Measurements from ENCODE around the gene EIF4B. TPM values are rescaled to one million over a fixed set of nuclear protein-coding genes. Genes with fewer than 3 reads are reported as not detected.
A peak's percentile ranks its signal among the peaks of the same experiment; 100 is the strongest.

The EIF4B gene
- total RNA-seq, 4 donors from 2014 or later = 667 to 821 (median 740) TPM

- no peaks in the 10 kb centered on the region for H3K27me3 ChIP-seq
- peak in 1 of 2 donors; percentile 74 for DNase-seq
- ATAC-seq = peak; percentile 44 to 49
- peaks cover 12 to 20% of the 10 kb centered on the region in 2 donors for H3K4me1 ChIP-seq
- intact Hi-C loops (cut with DNase I; ENCODE audit: low total_unique reads) (no loop called here), in situ Hi-C loops (cut with MboI; ENCODE audit: low sequenced_read_pairs in 4 of 4) (loop anchor here in 1 of 4 donors (25.0 kb wide), 1 partner anchor 115 kb away; the partner anchor contains the start of genes CSAD and ZNF740)
- H3K9me3 ChIP-seq = no peaks in the 10 kb centered on the region
- H3K4me3 ChIP-seq = no peak overlapping the region
- TF ChIP-seq CTCF (IDR thresholded peaks at IDR 0.05 in 4 of 5, conservative IDR thresholded peaks at IDR 0.05 in 1 of 5) = no peak
- no peak for TF ChIP-seq POLR2A (IDR thresholded peaks at IDR 0.05)
- peaks cover 0 to 27% of the 10 kb centered on the region in 2 donors for H3K36me3 ChIP-seq
- H3K27ac ChIP-seq = peak overlapping the region; percentile 60 to 74 (median 63)
These were observed 65.6 kb downstream of the EIF4B start for GRCh38 chr12:53071591-53072551.

GRCh38 chr12:53073881-53074280, 67.6 kb downstream of the EIF4B start:
- Histone ChIP-seq H3K36me3 (peaks cover 0 to 30% of the 10 kb centered on the region in 2 donors), H3K9me3 (no peaks in the 10 kb centered on the region), H3K4me1 (peaks cover 20 to 24% of the 10 kb centered on the region in 2 donors), H3K27ac (peak overlapping the region; percentile 6 to 60 (median 35)), H3K4me3 (no peak overlapping the region), H3K27me3 (no peaks in the 10 kb centered on the region)
- in situ Hi-C loops (cut with MboI; ENCODE audit: low sequenced_read_pairs in 4 of 4) = loop anchor here in 1 of 4 donors (25.0 kb wide), 1 partner anchor 113 kb away; the partner anchor contains the start of genes CSAD and ZNF740
- DNase-seq = no peak
- no peak for TF ChIP-seq CTCF (IDR thresholded peaks at IDR 0.05 in 4 of 5, conservative IDR thresholded peaks at IDR 0.05 in 1 of 5)
- no peak for TF ChIP-seq POLR2A (IDR thresholded peaks at IDR 0.05)
- no peak for ATAC-seq
- intact Hi-C loops (cut with DNase I; ENCODE audit: low total_unique reads) = no loop called here

GRCh38 chr12:53074283-53074998, 68.2 kb downstream of the EIF4B start:
- Histone ChIP-seq H3K4me1 (peaks cover 23 to 24% of the 10 kb centered on the region in 2 donors), H3K4me3 (no peak overlapping the region), H3K9me3 (no peaks in the 10 kb centered on the region), H3K27ac (peak overlapping the region; percentile 6 to 60 (median 35)), H3K36me3 (peaks cover 0 to 30% of the 10 kb centered on the region in 2 donors), H3K27me3 (no peaks in the 10 kb centered on the region)
- intact Hi-C loops (cut with DNase I; ENCODE audit: low total_unique reads) = no loop called here
- ATAC-seq = no peak
- in situ Hi-C loops (cut with MboI; ENCODE audit: low sequenced_read_pairs in 4 of 4) = loop anchor here in 1 of 4 donors (25.0 kb wide), 1 partner anchor 113 kb away; the partner anchor contains the start of genes CSAD and ZNF740
- no peak for TF ChIP-seq CTCF (IDR thresholded peaks at IDR 0.05 in 4 of 5, conservative IDR thresholded peaks at IDR 0.05 in 1 of 5)
- no peak for TF ChIP-seq POLR2A (IDR thresholded peaks at IDR 0.05)
- no peak for DNase-seq

- no peak for DNase-seq
- intact Hi-C loops (cut with DNase I; ENCODE audit: low total_unique reads) = no loop called here
- H3K36me3 ChIP-seq = peaks cover 0 to 30% of the 10 kb centered on the region in 2 donors
These were observed 68.7 kb downstream of the EIF4B start for GRCh38 chr12:53074999-53075370.

More at GRCh38 chr12:53074999-53075370, 68.7 kb downstream of the EIF4B start:
- Histone ChIP-seq H3K9me3 (no peaks in the 10 kb centered on the region), H3K27ac (peak overlapping the region in 3 of 4 donors; percentile 6 to 60 (median 28)), H3K27me3 (no peaks in the 10 kb centered on the region), H3K4me3 (no peak overlapping the region), H3K4me1 (peaks cover 24 to 27% of the 10 kb centered on the region in 2 donors)
- in situ Hi-C loops (cut with MboI; ENCODE audit: low sequenced_read_pairs in 4 of 4) = loop anchor here in 1 of 4 donors (25.0 kb wide), 1 partner anchor 112 kb away; the partner anchor contains the start of genes CSAD and ZNF740
- ATAC-seq = no peak
- TF ChIP-seq POLR2A (IDR thresholded peaks at IDR 0.05) (no peak), CTCF (IDR thresholded peaks at IDR 0.05 in 4 of 5, conservative IDR thresholded peaks at IDR 0.05 in 1 of 5) (no peak)

All from gastrocnemius medialis (tissue), 4 donors.